GM23338 (cell line): Measurements from ENCODE around the gene SPATA33. TPM values are rescaled to one million over a fixed set of nuclear protein-coding genes. Genes with fewer than 3 reads are reported as not detected.

Experiments used
- ATAC-seq: fragments of 200-7000 bp; cut with Tn5 transposase; 3 replicates; pipeline ENCODE4 v1.9.1; 2020
- DNase-seq: peaks from one replicate; pipeline ENCODE4 v3.0.0-alpha.2; 2015; ENCODE audit warnings: low spot score
- H2AFZ ChIP-seq: fragments of 200-600 bp; sonication (generic); 2 replicates; pipeline ENCODE4 v1.8.0; 2016; ENCODE audit warnings: antibody characterized with exemption, mild to moderate bottlenecking, moderate library complexity
- H3F3A ChIP-seq: fragments of 200-600 bp; sonication (generic); replicated peaks from 2 replicates; pipeline ENCODE4 v1.8.0; 2017; ENCODE audit warnings: antibody characterized with exemption, mixed run types, low read depth
- H3K27ac ChIP-seq: fragments of 200-600 bp; sonication (generic); 2 replicates; pipeline ENCODE4 v1.6.1; 2016; ENCODE audit warnings: low read depth
- H3K27me3 ChIP-seq: fragments of 200-600 bp; sonication (generic); 2 replicates; pipeline ENCODE4 v1.8.0; 2016; ENCODE audit warnings: mild to moderate bottlenecking, mixed run types, moderate library complexity; ENCODE audit not compliant: insufficient read depth
- H3K36me3 ChIP-seq: fragments of 200-600 bp; sonication (generic); 2 replicates; pipeline ENCODE4 v1.8.0; 2016; ENCODE audit warnings: mild to moderate bottlenecking; ENCODE audit not compliant: insufficient read depth
- H3K4me1 ChIP-seq: fragments of 200-600 bp; sonication (generic); 2 replicates; pipeline ENCODE4 v1.8.0; 2016; ENCODE audit warnings: mild to moderate bottlenecking, moderate library complexity; ENCODE audit not compliant: insufficient read depth
- H3K4me2 ChIP-seq: fragments of 200-600 bp; sonication (generic); 2 replicates; pipeline ENCODE4 v1.7.1; 2017; ENCODE audit warnings: mixed run types
- H3K4me3 ChIP-seq: fragments of 200-600 bp; sonication (generic); 2 replicates; pipeline ENCODE4 v1.6.1; 2016; ENCODE audit warnings: mixed run types
- H3K79me2 ChIP-seq: fragments of 200-600 bp; sonication (generic); replicated peaks from 2 replicates; pipeline ENCODE4 v1.8.0; 2017; ENCODE audit warnings: mild to moderate bottlenecking; ENCODE audit not compliant: insufficient read depth
- H3K9me2 ChIP-seq: fragments of 200-600 bp; sonication (generic); 2 replicates; pipeline ENCODE4 v1.8.0; 2017; ENCODE audit not compliant: insufficient read depth
- H4K20me1 ChIP-seq: fragments of 200-600 bp; sonication (generic); replicated peaks from 2 replicates; pipeline ENCODE4 v1.8.0; 2017; ENCODE audit warnings: mild to moderate bottlenecking; ENCODE audit not compliant: insufficient read depth
- H3K27ac Mint-ChIP-seq: 2 replicates; pipeline ENCODE4 v1.8.0; 2020; ENCODE audit warnings: inconsistent platforms, mild to moderate bottlenecking, moderate library complexity, mixed read lengths
- H3K27me3 Mint-ChIP-seq: 3 replicates; pipeline ENCODE4 v1.8.0; 2022; ENCODE audit warnings: low read depth, mild to moderate bottlenecking, moderate library complexity, mixed read lengths, inconsistent platforms; ENCODE audit not compliant: insufficient read depth, poor library complexity
- H3K36me3 Mint-ChIP-seq: 3 replicates; pipeline ENCODE4 v1.8.0; 2021; ENCODE audit warnings: low read depth, mild to moderate bottlenecking, inconsistent platforms, moderate library complexity, mixed read lengths
- H3K4me1 Mint-ChIP-seq: 3 replicates; pipeline ENCODE4 v1.8.0; 2020; ENCODE audit warnings: mild to moderate bottlenecking, inconsistent platforms, mixed read lengths
- H3K4me3 Mint-ChIP-seq: 3 replicates; pipeline ENCODE4 v1.8.0; 2021; ENCODE audit warnings: moderate library complexity, mild to moderate bottlenecking, inconsistent platforms, mixed read lengths
- H3K9me3 Mint-ChIP-seq: 3 replicates; pipeline ENCODE4 v1.8.0; 2020; ENCODE audit warnings: moderate library complexity, mild to moderate bottlenecking, inconsistent platforms, mixed read lengths
- CREB1 ChIP-seq: fragments of 250-450 bp; sonication (Bioruptor Pico); IDR thresholded peaks from 2 replicates; pipeline ENCODE4 v1.5.0; 2020; ENCODE audit warnings: low read depth, mild to moderate bottlenecking, moderate library complexity
- EZH2 ChIP-seq: fragments of 200-600 bp; sonication (generic); IDR thresholded peaks from one replicate; pipeline ENCODE4 v1.8.0; 2017; ENCODE audit warnings: antibody characterized with exemption, mild to moderate bottlenecking, low read depth; ENCODE audit not compliant: unreplicated experiment
- EZH2phosphoT487 ChIP-seq: fragments of 200-600 bp; sonication (generic); IDR thresholded peaks from one replicate; pipeline ENCODE4 v1.8.1; 2018; ENCODE audit warnings: antibody characterized with exemption; ENCODE audit not compliant: unreplicated experiment
- JUNB ChIP-seq: IDR thresholded peaks from one replicate; pipeline ENCODE4 v1.6.1; 2016; ENCODE audit warnings: antibody characterized with exemption; ENCODE audit not compliant: unreplicated experiment
- NANOG ChIP-seq: IDR thresholded peaks from 2 replicates; pipeline ENCODE4 v1.6.1; 2016; ENCODE audit warnings: antibody characterized with exemption, borderline replicate concordance
- POLR2AphosphoS5 ChIP-seq: IDR thresholded peaks from 2 replicates; pipeline ENCODE4 v1.6.1; 2016; ENCODE audit warnings: antibody characterized with exemption, low read depth
- STAT1 ChIP-seq: IDR thresholded peaks from one replicate; pipeline ENCODE4 v1.6.1; 2016; ENCODE audit warnings: antibody characterized with exemption; ENCODE audit not compliant: unreplicated experiment
- ZNF114 ChIP-seq: fragments of 250-450 bp; sonication (Bioruptor Pico); IDR thresholded peaks from 2 replicates; pipeline ENCODE4 v1.5.0; 2020; ENCODE audit warnings: mild to moderate bottlenecking, moderate library complexity
- ZNF331 ChIP-seq: fragments of 250-450 bp; sonication (Bioruptor Pico); IDR thresholded peaks from 2 replicates; pipeline ENCODE4 v1.5.0; 2020; ENCODE audit warnings: low read depth, mild to moderate bottlenecking, moderate library complexity
- ZNF462 ChIP-seq: fragments of 250-450 bp; sonication (Bioruptor Pico); IDR thresholded peaks from 2 replicates; pipeline ENCODE4 v1.5.0; 2020; ENCODE audit warnings: mild to moderate bottlenecking, moderate library complexity
- polyA plus RNA-seq: library from polyadenylated mRNA; unstranded; fragments of >200 nt; fragmentation: Nextera tagmentation; extraction: Ambion mirVana; gene quantifications from 2 replicates; pipeline ENCODE4 v1.2.1, GENCODE V29; 2016
- total RNA-seq: library from RNA; depleted of rRNA; stranded (reverse); fragments of >200 nt; shearing (Covaris generic); gene quantifications from 2 replicates; pipeline ENCODE4 v1.2.3, GENCODE V29; 2014

The SPATA33 gene
- total and polyA plus RNA-seq, 2 experiments from 2014 or later = 5.8 to 17.4 TPM

GRCh38 chr16:89712274-89712781 lies 54.7 kb downstream of the SPATA33 start (continued):
- TF ChIP-seq ZNF462 (CRISPR knock-in tag) (no peak), EZH2phosphoT487 (no peak), POLR2AphosphoS5 (no peak), JUNB (no peak)

- peaks cover 39% of the 10 kb centered on the region for H3K36me3 Mint-ChIP-seq
- no peak overlapping the region for H3K27ac ChIP-seq
- H3K9me3 Mint-ChIP-seq = no peaks in the 10 kb centered on the region
- peaks cover 20% of the 10 kb centered on the region for H4K20me1 ChIP-seq
- H3K27ac Mint-ChIP-seq = no peak overlapping the region
- no peak overlapping the region for H2AFZ ChIP-seq
- peaks cover 12% of the 10 kb centered on the region for H3K4me1 Mint-ChIP-seq
- no peak overlapping the region for H3K4me3 Mint-ChIP-seq
- no peak overlapping the region for H3K4me3 ChIP-seq
- peaks cover 28% of the 10 kb centered on the region for H3F3A ChIP-seq
- DNase-seq (no peak), ATAC-seq (no peak)
- peaks cover 6% of the 10 kb centered on the region for H3K79me2 ChIP-seq
- H3K9me2 ChIP-seq = no peaks in the 10 kb centered on the region
- H3K4me1 ChIP-seq = peaks cover 4% of the 10 kb centered on the region
- peaks cover 47% of the 10 kb centered on the region for H3K27me3 Mint-ChIP-seq
- no peak overlapping the region for H3K4me2 ChIP-seq
- H3K27me3 ChIP-seq = peaks cover 51% of the 10 kb centered on the region
- no peaks in the 10 kb centered on the region; the same call in 1 of the 2 replicates for H3K36me3 ChIP-seq
- TF ChIP-seq JUNB (no peak), ZNF462 (CRISPR knock-in tag) (no peak), EZH2 (no peak), CREB1 (CRISPR knock-in tag) (no peak), EZH2phosphoT487 (no peak), ZNF114 (CRISPR knock-in tag) (no peak), POLR2AphosphoS5 (no peak), STAT1 (no peak), NANOG (no peak), ZNF331 (no peak)
Observed at GRCh38 chr16:89716493-89716892, 58.9 kb downstream of the SPATA33 start.
